HG02642 (cell line): ENCODE measurements around the gene CNOT1.
"Not testable (repeated sequence)": the region's sequence is repeated elsewhere in the genome, so short reads cannot be mapped to it uniquely, and the experiment has no call there.

Experiments used
- ATAC-seq: cut with Tn5 transposase; IDR thresholded peaks from one replicate; pipeline ENCODE4 v1.9.1; 2021; ENCODE audit warnings: mild to moderate bottlenecking; ENCODE audit not compliant: unreplicated experiment, poor library complexity

The CNOT1 gene

GRCh38 chr16:58493756-58494431 is 135.7 kb downstream of the CNOT1 start:
- ATAC-seq = no peak

- no peak for ATAC-seq
Measured at GRCh38 chr16:58492735-58493134, 136.9 kb downstream of the CNOT1 start.

GRCh38 chr16:58492066-58492465 is 137.6 kb downstream of the CNOT1 start:
- ATAC-seq = no peak

GRCh38 chr16:58490539-58490938 is 139.1 kb downstream of the CNOT1 start:
- ATAC-seq = not testable (repeated sequence)

- no peak for ATAC-seq
Measured at GRCh38 chr16:58490065-58490464, 139.6 kb downstream of the CNOT1 start.

- no peak for ATAC-seq
Measured at GRCh38 chr16:58488531-58488930, 141.1 kb downstream of the CNOT1 start.

- peak; percentile 84 for ATAC-seq
Measured at GRCh38 chr16:58487566-58488351, 141.9 kb downstream of the CNOT1 start.

- no peak for ATAC-seq
Measured at GRCh38 chr16:58485184-58485887, 144.3 kb downstream of the CNOT1 start.

GRCh38 chr16:58481931-58482330 is 147.7 kb downstream of the CNOT1 start:
- ATAC-seq = no peak

GRCh38 chr16:58481226-58481869 is 148.3 kb downstream of the CNOT1 start:
- ATAC-seq = no peak

GRCh38 chr16:58478427-58478826 is 151.2 kb downstream of the CNOT1 start:
- no peak for ATAC-seq

GRCh38 chr16:58476791-58477190 is 152.8 kb downstream of the CNOT1 start:
- no peak for ATAC-seq

- ATAC-seq = no peak
Measured at GRCh38 chr16:58475091-58475619, 154.5 kb downstream of the CNOT1 start.

- ATAC-seq = no peak
Measured at GRCh38 chr16:58474296-58474695, 155.3 kb downstream of the CNOT1 start.

GRCh38 chr16:58472827-58473226 is 156.8 kb downstream of the CNOT1 start:
- no peak for ATAC-seq

GRCh38 chr16:58472266-58472665 is 157.4 kb downstream of the CNOT1 start:
- ATAC-seq = no peak

- ATAC-seq = no peak
Measured at GRCh38 chr16:58471209-58471975, 158.2 kb downstream of the CNOT1 start.
